ENCODE results near the gene PDLIM7. TPM values are rescaled to one million over a fixed set of nuclear protein-coding genes. Genes with fewer than 3 reads are reported as not detected.
A peak's percentile ranks its signal among the peaks of the same experiment; 100 is the strongest.

Gene PDLIM7
- total and polyA plus RNA-seq, 2 of the 8 experiments (the other 6 are each of a cell fraction or from before 2014, with no cell fraction given): 67.3 to 94.2 TPM

DNA sequence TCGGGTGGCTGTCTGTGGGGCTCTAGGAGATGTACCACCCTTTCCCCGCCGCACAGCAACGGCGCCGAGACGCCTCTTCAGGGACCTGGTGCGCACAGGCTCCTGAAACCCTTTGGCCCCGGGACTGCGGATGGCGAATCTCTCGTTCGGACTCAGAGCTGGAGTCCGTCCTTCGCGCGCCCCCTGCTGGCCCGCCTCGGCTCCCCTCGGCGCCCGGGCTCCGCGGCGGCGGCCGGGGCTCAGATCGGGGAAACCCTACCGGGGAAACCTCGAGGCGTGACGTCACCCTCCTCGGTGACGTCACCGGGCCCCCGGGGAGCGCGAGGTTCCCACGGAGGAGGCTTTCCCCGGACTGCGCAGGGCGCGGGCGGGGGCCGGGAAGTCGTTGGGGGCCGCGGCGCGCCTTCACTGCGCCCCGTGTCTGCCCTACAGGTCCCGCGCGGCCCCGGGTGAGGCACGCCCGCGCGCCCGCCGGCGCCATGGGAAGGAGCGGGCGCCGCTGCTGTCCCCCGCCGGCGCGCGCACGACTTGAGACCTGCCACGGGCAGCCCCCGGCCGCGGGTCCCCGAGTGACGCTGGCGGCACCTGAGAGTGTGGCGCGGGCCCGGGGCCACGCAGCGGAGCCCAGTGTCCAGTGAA, 42.9 kb downstream of the PDLIM7 start (continued):
- TF ChIP-seq, protein P1, sequence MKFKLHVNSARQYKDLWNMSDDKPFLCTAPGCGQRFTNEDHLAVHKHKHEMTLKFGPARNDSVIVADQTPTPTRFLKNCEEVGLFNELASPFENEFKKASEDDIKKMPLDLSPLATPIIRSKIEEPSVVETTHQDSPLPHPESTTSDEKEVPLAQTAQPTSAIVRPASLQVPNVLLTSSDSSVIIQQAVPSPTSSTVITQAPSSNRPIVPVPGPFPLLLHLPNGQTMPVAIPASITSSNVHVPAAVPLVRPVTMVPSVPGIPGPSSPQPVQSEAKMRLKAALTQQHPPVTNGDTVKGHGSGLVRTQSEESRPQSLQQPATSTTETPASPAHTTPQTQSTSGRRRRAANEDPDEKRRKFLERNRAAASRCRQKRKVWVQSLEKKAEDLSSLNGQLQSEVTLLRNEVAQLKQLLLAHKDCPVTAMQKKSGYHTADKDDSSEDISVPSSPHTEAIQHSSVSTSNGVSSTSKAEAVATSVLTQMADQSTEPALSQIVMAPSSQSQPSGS (IDR thresholded peaks at IDR 0.05; ENCODE audit: low read length): peak; percentile 91
- TF ChIP-seq TCF12 (IDR thresholded peaks at IDR 0.05; ENCODE audit: low read depth, low read length): no peak
- peak; percentile 50 for TF ChIP-seq TAF1 (IDR thresholded peaks at IDR 0.05; ENCODE audit: low read depth, low read length)
- TF ChIP-seq SP4 (IDR thresholded peaks at IDR 0.05; ENCODE audit: low read length): no peak
- TF ChIP-seq MAFK (IDR thresholded peaks at IDR 0.05; ENCODE audit: low read depth, low read length): no peak
- TF ChIP-seq, protein P2, sequence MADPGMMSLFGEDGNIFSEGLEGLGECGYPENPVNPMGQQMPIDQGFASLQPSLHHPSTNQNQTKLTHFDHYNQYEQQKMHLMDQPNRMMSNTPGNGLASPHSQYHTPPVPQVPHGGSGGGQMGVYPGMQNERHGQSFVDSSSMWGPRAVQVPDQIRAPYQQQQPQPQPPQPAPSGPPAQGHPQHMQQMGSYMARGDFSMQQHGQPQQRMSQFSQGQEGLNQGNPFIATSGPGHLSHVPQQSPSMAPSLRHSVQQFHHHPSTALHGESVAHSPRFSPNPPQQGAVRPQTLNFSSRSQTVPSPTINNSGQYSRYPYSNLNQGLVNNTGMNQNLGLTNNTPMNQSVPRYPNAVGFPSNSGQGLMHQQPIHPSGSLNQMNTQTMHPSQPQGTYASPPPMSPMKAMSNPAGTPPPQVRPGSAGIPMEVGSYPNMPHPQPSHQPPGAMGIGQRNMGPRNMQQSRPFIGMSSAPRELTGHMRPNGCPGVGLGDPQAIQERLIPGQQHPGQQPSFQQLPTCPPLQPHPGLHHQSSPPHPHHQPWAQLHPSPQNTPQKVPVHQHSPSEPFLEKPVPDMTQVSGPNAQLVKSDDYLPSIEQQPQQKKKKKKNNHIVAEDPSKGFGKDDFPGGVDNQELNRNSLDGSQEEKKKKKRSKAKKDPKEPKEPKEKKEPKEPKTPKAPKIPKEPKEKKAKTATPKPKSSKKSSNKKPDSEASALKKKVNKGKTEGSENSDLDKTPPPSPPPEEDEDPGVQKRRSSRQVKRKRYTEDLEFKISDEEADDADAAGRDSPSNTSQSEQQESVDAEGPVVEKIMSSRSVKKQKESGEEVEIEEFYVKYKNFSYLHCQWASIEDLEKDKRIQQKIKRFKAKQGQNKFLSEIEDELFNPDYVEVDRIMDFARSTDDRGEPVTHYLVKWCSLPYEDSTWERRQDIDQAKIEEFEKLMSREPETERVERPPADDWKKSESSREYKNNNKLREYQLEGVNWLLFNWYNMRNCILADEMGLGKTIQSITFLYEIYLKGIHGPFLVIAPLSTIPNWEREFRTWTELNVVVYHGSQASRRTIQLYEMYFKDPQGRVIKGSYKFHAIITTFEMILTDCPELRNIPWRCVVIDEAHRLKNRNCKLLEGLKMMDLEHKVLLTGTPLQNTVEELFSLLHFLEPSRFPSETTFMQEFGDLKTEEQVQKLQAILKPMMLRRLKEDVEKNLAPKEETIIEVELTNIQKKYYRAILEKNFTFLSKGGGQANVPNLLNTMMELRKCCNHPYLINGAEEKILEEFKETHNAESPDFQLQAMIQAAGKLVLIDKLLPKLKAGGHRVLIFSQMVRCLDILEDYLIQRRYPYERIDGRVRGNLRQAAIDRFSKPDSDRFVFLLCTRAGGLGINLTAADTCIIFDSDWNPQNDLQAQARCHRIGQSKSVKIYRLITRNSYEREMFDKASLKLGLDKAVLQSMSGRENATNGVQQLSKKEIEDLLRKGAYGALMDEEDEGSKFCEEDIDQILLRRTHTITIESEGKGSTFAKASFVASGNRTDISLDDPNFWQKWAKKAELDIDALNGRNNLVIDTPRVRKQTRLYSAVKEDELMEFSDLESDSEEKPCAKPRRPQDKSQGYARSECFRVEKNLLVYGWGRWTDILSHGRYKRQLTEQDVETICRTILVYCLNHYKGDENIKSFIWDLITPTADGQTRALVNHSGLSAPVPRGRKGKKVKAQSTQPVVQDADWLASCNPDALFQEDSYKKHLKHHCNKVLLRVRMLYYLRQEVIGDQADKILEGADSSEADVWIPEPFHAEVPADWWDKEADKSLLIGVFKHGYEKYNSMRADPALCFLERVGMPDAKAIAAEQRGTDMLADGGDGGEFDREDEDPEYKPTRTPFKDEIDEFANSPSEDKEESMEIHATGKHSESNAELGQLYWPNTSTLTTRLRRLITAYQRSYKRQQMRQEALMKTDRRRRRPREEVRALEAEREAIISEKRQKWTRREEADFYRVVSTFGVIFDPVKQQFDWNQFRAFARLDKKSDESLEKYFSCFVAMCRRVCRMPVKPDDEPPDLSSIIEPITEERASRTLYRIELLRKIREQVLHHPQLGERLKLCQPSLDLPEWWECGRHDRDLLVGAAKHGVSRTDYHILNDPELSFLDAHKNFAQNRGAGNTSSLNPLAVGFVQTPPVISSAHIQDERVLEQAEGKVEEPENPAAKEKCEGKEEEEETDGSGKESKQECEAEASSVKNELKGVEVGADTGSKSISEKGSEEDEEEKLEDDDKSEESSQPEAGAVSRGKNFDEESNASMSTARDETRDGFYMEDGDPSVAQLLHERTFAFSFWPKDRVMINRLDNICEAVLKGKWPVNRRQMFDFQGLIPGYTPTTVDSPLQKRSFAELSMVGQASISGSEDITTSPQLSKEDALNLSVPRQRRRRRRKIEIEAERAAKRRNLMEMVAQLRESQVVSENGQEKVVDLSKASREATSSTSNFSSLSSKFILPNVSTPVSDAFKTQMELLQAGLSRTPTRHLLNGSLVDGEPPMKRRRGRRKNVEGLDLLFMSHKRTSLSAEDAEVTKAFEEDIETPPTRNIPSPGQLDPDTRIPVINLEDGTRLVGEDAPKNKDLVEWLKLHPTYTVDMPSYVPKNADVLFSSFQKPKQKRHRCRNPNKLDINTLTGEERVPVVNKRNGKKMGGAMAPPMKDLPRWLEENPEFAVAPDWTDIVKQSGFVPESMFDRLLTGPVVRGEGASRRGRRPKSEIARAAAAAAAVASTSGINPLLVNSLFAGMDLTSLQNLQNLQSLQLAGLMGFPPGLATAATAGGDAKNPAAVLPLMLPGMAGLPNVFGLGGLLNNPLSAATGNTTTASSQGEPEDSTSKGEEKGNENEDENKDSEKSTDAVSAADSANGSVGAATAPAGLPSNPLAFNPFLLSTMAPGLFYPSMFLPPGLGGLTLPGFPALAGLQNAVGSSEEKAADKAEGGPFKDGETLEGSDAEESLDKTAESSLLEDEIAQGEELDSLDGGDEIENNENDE (IDR thresholded peaks at IDR 0.05; ENCODE audit: insufficient replicate concordance, low read length): no peak
- no peak for TF ChIP-seq CTBP2 (IDR thresholded peaks at IDR 0.05; ENCODE audit: borderline replicate concordance, insufficient read depth, insufficient read length, low read length)
- 0 out of 2 replicates have a peak, but pooled peaks have one; percentile 16 for TF ChIP-seq YY1 (IDR thresholded peaks at IDR 0.05; ENCODE audit: low read depth, low read length)
- TF ChIP-seq RBBP5 (IDR thresholded peaks at IDR 0.05; ENCODE audit: borderline replicate concordance, low read depth, low read length): no peak

Measured in H1 (cell line).